ENCODE measurements around the gene CLDN6.
A peak's percentile ranks its signal among the peaks of the same experiment; 100 is the strongest.

The CLDN6 gene

GRCh38 chr16:3012246-3012645 is 5.7 kb downstream of the CLDN6 start:
- DNase-seq: no peak

- no peak for DNase-seq
These were observed 7.5 kb downstream of the CLDN6 start for GRCh38 chr16:3010510-3010909.

GRCh38 chr16:3009568-3010390 is 8.2 kb downstream of the CLDN6 start:
- no peak for DNase-seq

GRCh38 chr16:3008690-3009037 is 9.3 kb downstream of the CLDN6 start:
- DNase-seq: no peak

- no peak for DNase-seq
These were observed 9.9 kb downstream of the CLDN6 start for GRCh38 chr16:3007957-3008689.

- no peak for DNase-seq
These were observed 10.7 kb downstream of the CLDN6 start for GRCh38 chr16:3007059-3007956.

- no peak for DNase-seq
These were observed 13.2 kb downstream of the CLDN6 start for GRCh38 chr16:3004781-3005284.

- DNase-seq: no peak
These were observed 13.7 kb downstream of the CLDN6 start for GRCh38 chr16:3004319-3004718.

- peak; percentile 94 for DNase-seq
These were observed 14.3 kb downstream of the CLDN6 start for GRCh38 chr16:3003582-3004270.

GRCh38 chr16:3001316-3001715 is 16.7 kb downstream of the CLDN6 start:
- no peak for DNase-seq

- DNase-seq: no peak
These were observed 17.4 kb downstream of the CLDN6 start for GRCh38 chr16:3000540-3000939.

GRCh38 chr16:2999929-3000328 is 18.1 kb downstream of the CLDN6 start:
- DNase-seq: no peak

- no peak for DNase-seq
These were observed 21.7 kb downstream of the CLDN6 start for GRCh38 chr16:2996298-2996697.

GRCh38 chr16:2992383-2993081 is 25.5 kb downstream of the CLDN6 start:
- DNase-seq: no peak

GRCh38 chr16:2991566-2992261 is 26.3 kb downstream of the CLDN6 start:
- no peak for DNase-seq

- no peak for DNase-seq
These were observed 27.1 kb downstream of the CLDN6 start for GRCh38 chr16:2990891-2991290.

- no peak for DNase-seq
These were observed 29.3 kb downstream of the CLDN6 start for GRCh38 chr16:2988590-2989099.

GRCh38 chr16:2987833-2988232 is 30.1 kb downstream of the CLDN6 start:
- no peak for DNase-seq

GRCh38 chr16:2987286-2987685 is 30.7 kb downstream of the CLDN6 start:
- no peak for DNase-seq

- DNase-seq: no peak
These were observed 31.3 kb downstream of the CLDN6 start for GRCh38 chr16:2986623-2987188.

All from activated gamma-delta T cell (primary cell).